ENCODE data around the gene EHMT2. TPM values are rescaled to one million over a fixed set of nuclear protein-coding genes. Genes with fewer than 3 reads are reported as not detected.
A peak's percentile ranks its signal among the peaks of the same experiment; 100 is the strongest.

The EHMT2 gene
- total RNA-seq, 3 donors from 2014 or later (not counting 1 experiment from before 2014, with no cell fraction given), result 49.3 to 56.6 (median 55.8) TPM

- Histone ChIP-seq H3K4me1 (ENCODE audit: control insufficient read depth, insufficient read depth, low read length) (no peaks in the 10 kb centered on the region), H3K9me3 (ENCODE audit: control insufficient read depth, insufficient read depth, low read length) (no peaks in the 10 kb centered on the region), H3K27me3 (ENCODE audit: control insufficient read depth, insufficient read depth, low read length) (no peaks in the 10 kb centered on the region), H3K4me3 (ENCODE audit: low read length) (no peak overlapping the region), H3K27ac (ENCODE audit: low read length) (no peak overlapping the region), H3K36me3 (ENCODE audit: control insufficient read depth, insufficient read depth, low read length) (peaks cover 35% of the 10 kb centered on the region)
- no peak for DNase-seq
- Mint-ChIP-seq H3K4me1 (peaks cover 0 to 10% of the 10 kb centered on the region in 2 donors), H3K36me3 (peaks cover 10% of the 10 kb centered on the region), H3K27ac (peak overlapping the region in 1 of 2 donors; percentile 18), H3K9me3 (no peaks in the 10 kb centered on the region), H3K4me3 (no peak overlapping the region), H3K27me3 (ENCODE audit: low read depth in 2 of 2) (no peaks in the 10 kb centered on the region)
- no peak for ATAC-seq
- intact Hi-C loops (cut with micrococcal nuclease), result no loop called here
- 87% methylated on average over 3 of the region's 3 CpGs for WGBS (ENCODE audit: insufficient coverage)
- no peak for TF ChIP-seq CTCF (IDR thresholded peaks at IDR 0.05)
These were observed 19.3 kb downstream of the EHMT2 start for GRCh38 chr6:31878222-31878621.

GRCh38 chr6:31877651-31878161 lies 19.8 kb downstream of the EHMT2 start:
- peaks cover 10% of the 10 kb centered on the region for H3K36me3 Mint-ChIP-seq
- no peaks in the 10 kb centered on the region for H3K9me3 Mint-ChIP-seq
- no peak overlapping the region for H3K4me3 Mint-ChIP-seq
- no peak for TF ChIP-seq CTCF (IDR thresholded peaks at IDR 0.05)
- Histone ChIP-seq H3K27ac (ENCODE audit: low read length) (no peak overlapping the region), H3K4me3 (ENCODE audit: low read length) (no peak overlapping the region), H3K4me1 (ENCODE audit: control insufficient read depth, insufficient read depth, low read length) (no peaks in the 10 kb centered on the region), H3K27me3 (ENCODE audit: control insufficient read depth, insufficient read depth, low read length) (no peaks in the 10 kb centered on the region), H3K36me3 (ENCODE audit: control insufficient read depth, insufficient read depth, low read length) (peaks cover 29% of the 10 kb centered on the region), H3K9me3 (ENCODE audit: control insufficient read depth, insufficient read depth, low read length) (no peaks in the 10 kb centered on the region)
- WGBS (ENCODE audit: insufficient coverage), result 89% methylated on average over 10 of the region's 10 CpGs
- no peaks in the 10 kb centered on the region for H3K27me3 Mint-ChIP-seq (ENCODE audit: low read depth in 2 of 2)
- intact Hi-C loops (cut with micrococcal nuclease), result no loop called here
- peak overlapping the region in 1 of 2 donors; percentile 18 for H3K27ac Mint-ChIP-seq
- peaks cover 0 to 10% of the 10 kb centered on the region in 2 donors for H3K4me1 Mint-ChIP-seq
- DNase-seq, result no peak
- no peak for ATAC-seq

- Histone ChIP-seq H3K27me3 (ENCODE audit: control insufficient read depth, insufficient read depth, low read length) (no peaks in the 10 kb centered on the region), H3K9me3 (ENCODE audit: control insufficient read depth, insufficient read depth, low read length) (no peaks in the 10 kb centered on the region), H3K27ac (ENCODE audit: low read length) (no peak overlapping the region), H3K36me3 (ENCODE audit: control insufficient read depth, insufficient read depth, low read length) (peaks cover 24% of the 10 kb centered on the region), H3K4me1 (ENCODE audit: control insufficient read depth, insufficient read depth, low read length) (no peaks in the 10 kb centered on the region), H3K4me3 (ENCODE audit: low read length) (no peak overlapping the region)
- ATAC-seq (no peak), DNase-seq (no peak)
- Mint-ChIP-seq H3K27me3 (ENCODE audit: low read depth in 2 of 2) (no peaks in the 10 kb centered on the region), H3K9me3 (no peaks in the 10 kb centered on the region), H3K4me1 (peaks cover 0 to 10% of the 10 kb centered on the region in 2 donors), H3K36me3 (peaks cover 10% of the 10 kb centered on the region), H3K27ac (no peak overlapping the region), H3K4me3 (no peak overlapping the region)
- intact Hi-C loops (cut with micrococcal nuclease), result no loop called here
- no peak for TF ChIP-seq CTCF (IDR thresholded peaks at IDR 0.05)
- WGBS (ENCODE audit: insufficient coverage), result 83% methylated on average over 3 of the region's 3 CpGs
These were observed 20.3 kb downstream of the EHMT2 start for GRCh38 chr6:31877125-31877650.

- Histone ChIP-seq H3K9me3 (ENCODE audit: control insufficient read depth, insufficient read depth, low read length) (no peaks in the 10 kb centered on the region), H3K36me3 (ENCODE audit: control insufficient read depth, insufficient read depth, low read length) (peaks cover 19% of the 10 kb centered on the region), H3K4me1 (ENCODE audit: control insufficient read depth, insufficient read depth, low read length) (no peaks in the 10 kb centered on the region), H3K4me3 (ENCODE audit: low read length) (no peak overlapping the region), H3K27ac (ENCODE audit: low read length) (no peak overlapping the region), H3K27me3 (ENCODE audit: control insufficient read depth, insufficient read depth, low read length) (no peaks in the 10 kb centered on the region)
- intact Hi-C loops (cut with micrococcal nuclease), result no loop called here
- 88% methylated on average over 6 of the region's 7 CpGs for WGBS (ENCODE audit: insufficient coverage)
- Mint-ChIP-seq H3K4me3 (no peak overlapping the region), H3K27me3 (ENCODE audit: low read depth in 2 of 2) (no peaks in the 10 kb centered on the region), H3K4me1 (peaks cover 0 to 10% of the 10 kb centered on the region in 2 donors), H3K27ac (no peak overlapping the region), H3K36me3 (peaks cover 5% of the 10 kb centered on the region), H3K9me3 (no peaks in the 10 kb centered on the region)
- no peak for DNase-seq
- ATAC-seq, result no peak
- TF ChIP-seq CTCF (IDR thresholded peaks at IDR 0.05), result no peak
These were observed 21.1 kb downstream of the EHMT2 start for GRCh38 chr6:31876357-31876756.

Data from natural killer cell (primary cell).